Esophagus muscularis mucosa (tissue), 4 donors: ENCODE measurements around the gene FBXL7. TPM values are rescaled to one million over a fixed set of nuclear protein-coding genes. Genes with fewer than 3 reads are reported as not detected.
A peak's percentile ranks its signal among the peaks of the same experiment; 100 is the strongest.

ENCODE experiments used
- DNase-seq: peaks from one replicate; pipeline ENCODE4 v3.0.0-alpha.2; 2017; ENCODE audit errors: extremely low spot score
- H3K27ac ChIP-seq, 4 donors: fragments of 200-600 bp; sonication (generic); replicated peaks in 1 of 4; 1 replicate in 3 of 4; 2 replicates in 1 of 4; pipeline ENCODE4 v1.5.1; 2016 to 2019; ENCODE audit warnings: mild to moderate bottlenecking in 1 of 4
- H3K27me3 ChIP-seq, 4 donors: fragments of 200-600 bp; sonication (generic); one replicate each; pipeline versions ENCODE4 v1.5.1 to v1.6.0; 2016 to 2019
- H3K36me3 ChIP-seq, 4 donors: fragments of 200-600 bp; sonication (generic); one replicate each; pipeline ENCODE4 v1.5.1; 2016 to 2019
- H3K4me1 ChIP-seq, 4 donors: fragments of 200-600 bp; sonication (generic); one replicate each; pipeline ENCODE4 v1.5.1; 2016 to 2019
- H3K4me3 ChIP-seq, 4 donors: fragments of 200-600 bp; sonication (generic); 1 replicate in 2 of 4; 2 replicates in 2 of 4; pipeline ENCODE4 v1.5.1; 2016 to 2019; ENCODE audit warnings: mild to moderate bottlenecking in 4 of 4, moderate library complexity in 1 of 4
- H3K9me3 ChIP-seq, 4 donors: fragments of 200-600 bp; sonication (generic); 1 replicate in 3 of 4; 2 replicates in 1 of 4; pipeline ENCODE4 v1.5.1; 2016 to 2019
- CTCF ChIP-seq, 3 experiments: fragments of 200-600 bp in 2 of 3; fragments of 450-650 bp in 1 of 3; sonication (generic) in 2 of 3; IDR thresholded peaks; one replicate each; pipeline ENCODE4 v1.5.1; 2017 to 2019; ENCODE audit warnings: antibody characterized with exemption in 3 of 3, mild to moderate bottlenecking in 2 of 3, moderate library complexity in 1 of 3
- EP300 ChIP-seq: sonication (generic); formaldehyde crosslinking; IDR thresholded peaks from one replicate; pipeline ENCODE4 v1.6.1; 2017; ENCODE audit warnings: antibody characterized with exemption
- POLR2A ChIP-seq: fragments of 450-650 bp; IDR thresholded peaks from one replicate; pipeline ENCODE4 v1.6.1; 2017; ENCODE audit warnings: antibody characterized with exemption, moderate library complexity, mild to moderate bottlenecking, low read depth
- POLR2AphosphoS5 ChIP-seq, 2 donors: sonication (generic); formaldehyde crosslinking; IDR thresholded peaks; one replicate each; pipeline ENCODE4 v1.6.1; 2017; ENCODE audit warnings: antibody characterized with exemption in 2 of 2
- WGBS: methylation state at CpG from one replicate; pipeline ENCODE4 v1.1.5; 2018; 5-methylcytosine and 5-hydroxymethylcytosine counted together
- intact Hi-C: fragments of 100-400 bp; cut with DNase I; formaldehyde crosslinking; loops from one replicate; pipeline ENCODE4 v1.15.1; 2023
- total RNA-seq, 4 donors: library from RNA; depleted of rRNA; stranded (reverse); fragments of >200 nt; gene quantifications; one replicate each; pipeline versions ENCODE4 v1.1.0 to v1.2.1, GENCODE V29; 2016

Gene FBXL7
- total RNA-seq, 4 donors from 2014 or later: 25.7 to 37.7 (median 27.6) TPM

GRCh38 chr5:15506897-15507296 lies 6.9 kb downstream of the FBXL7 start:
- intact Hi-C loops: no loop called here

GRCh38 chr5:15510092-15510491 lies 10.1 kb downstream of the FBXL7 start:
- no peak overlapping the region for H3K27ac ChIP-seq
- H3K9me3 ChIP-seq: no peaks in the 10 kb centered on the region
- 92% methylated on average over 1 of the region's 1 CpG for WGBS
- no peak overlapping the region for H3K4me3 ChIP-seq
- peak; percentile 2 for DNase-seq
- TF ChIP-seq POLR2AphosphoS5 (IDR thresholded peaks at IDR 0.05) (no peak), EP300 (no peak), POLR2A (no peak), CTCF (IDR thresholded peaks at IDR 0.05) (no peak)
- H3K27me3 ChIP-seq: no peaks in the 10 kb centered on the region
- no peaks in the 10 kb centered on the region for H3K36me3 ChIP-seq
- H3K4me1 ChIP-seq: peaks cover 26 to 37% (median 33%) of the 10 kb centered on the region in 4 donors
- intact Hi-C loops: no loop called here

More at GRCh38 chr5:15506897-15507296, 6.9 kb downstream of the FBXL7 start:
- Histone ChIP-seq H3K4me3 (no peak overlapping the region), H3K36me3 (no peaks in the 10 kb centered on the region), H3K4me1 (peaks cover 32 to 56% (median 53%) of the 10 kb centered on the region in 4 donors), H3K27me3 (no peaks in the 10 kb centered on the region), H3K27ac (no peak overlapping the region), H3K9me3 (no peaks in the 10 kb centered on the region)
- TF ChIP-seq CTCF (IDR thresholded peaks at IDR 0.05) (no peak), EP300 (no peak), POLR2AphosphoS5 (IDR thresholded peaks at IDR 0.05) (no peak), POLR2A (no peak)
- no peak for DNase-seq
- WGBS: 94% methylated on average over 3 of the region's 3 CpGs

- 62% methylated on average over 3 of the region's 3 CpGs for WGBS
- no peak overlapping the region for H3K4me3 ChIP-seq
- DNase-seq: no peak
- H3K9me3 ChIP-seq: no peaks in the 10 kb centered on the region
- H3K36me3 ChIP-seq: no peaks in the 10 kb centered on the region
- peaks cover 26 to 40% (median 36%) of the 10 kb centered on the region in 4 donors for H3K4me1 ChIP-seq
- TF ChIP-seq POLR2A (no peak), EP300 (no peak), POLR2AphosphoS5 (IDR thresholded peaks at IDR 0.05) (no peak), CTCF (IDR thresholded peaks at IDR 0.05) (no peak)
- no peaks in the 10 kb centered on the region for H3K27me3 ChIP-seq
- H3K27ac ChIP-seq: no peak overlapping the region
- intact Hi-C loops: no loop called here
Measured at GRCh38 chr5:15510831-15511230, 10.9 kb downstream of the FBXL7 start.

- intact Hi-C loops: no loop called here
- Histone ChIP-seq H3K4me3 (no peak overlapping the region), H3K27ac (no peak overlapping the region), H3K9me3 (no peaks in the 10 kb centered on the region), H3K4me1 (peaks cover 19 to 50% (median 32%) of the 10 kb centered on the region in 4 donors), H3K27me3 (no peaks in the 10 kb centered on the region), H3K36me3 (no peaks in the 10 kb centered on the region)
- DNase-seq: peak; percentile 7
- TF ChIP-seq POLR2A: no peak
- TF ChIP-seq POLR2AphosphoS5 (IDR thresholded peaks at IDR 0.05): no peak
- no peak for TF ChIP-seq EP300
- no peak for TF ChIP-seq CTCF (IDR thresholded peaks at IDR 0.05)
- WGBS: 83% methylated on average over 2 of the region's 2 CpGs
Measured at GRCh38 chr5:15513431-15513830, 13.5 kb downstream of the FBXL7 start.

- H3K9me3 ChIP-seq: no peaks in the 10 kb centered on the region
- H3K4me3 ChIP-seq: no peak overlapping the region
- H3K27ac ChIP-seq: no peak overlapping the region
- no peak for TF ChIP-seq POLR2AphosphoS5 (IDR thresholded peaks at IDR 0.05)
- no peak for TF ChIP-seq POLR2A
- TF ChIP-seq EP300: no peak
- TF ChIP-seq CTCF (IDR thresholded peaks at IDR 0.05): no peak
- H3K36me3 ChIP-seq: no peaks in the 10 kb centered on the region
- no peaks in the 10 kb centered on the region for H3K27me3 ChIP-seq
- peak; percentile 8 for DNase-seq
- H3K4me1 ChIP-seq: peaks cover 19 to 53% (median 32%) of the 10 kb centered on the region in 4 donors
- intact Hi-C loops: no loop called here
Measured at GRCh38 chr5:15513911-15514310, 13.9 kb downstream of the FBXL7 start.
